Astrocyte (in vitro differentiated cells and primary cell): ENCODE measurements around the gene SRCIN1. TPM values are rescaled to one million over a fixed set of nuclear protein-coding genes. Genes with fewer than 3 reads are reported as not detected.
A peak's percentile ranks its signal among the peaks of the same experiment; 100 is the strongest.
"Not testable (repeated sequence)": the region's sequence is repeated elsewhere in the genome, so short reads cannot be mapped to it uniquely, and the experiment has no call there.

ENCODE experiments used
- DNase-seq: peaks from one replicate; pipeline ENCODE4 v3.0.0-alpha.2; 2010; ENCODE audit warnings: low read depth
- FAIRE-seq: peaks from 2 replicates; lab custom pipeline; 2011; peaks lifted over from hg19 to GRCh38; lab: Jason Lieb, UNC
- H2AFZ ChIP-seq: 2 replicates; pipeline ENCODE4 v1.6.0; 2012; ENCODE audit warnings: low read depth, low read length, inconsistent platforms
- H3K27ac ChIP-seq: 2 replicates; pipeline ENCODE4 v1.5.1; 2011; ENCODE audit warnings: low read depth, low read length, inconsistent platforms
- H3K27me3 ChIP-seq: 2 replicates; pipeline ENCODE4 v1.6.0; 2011; ENCODE audit warnings: low read length, inconsistent platforms; ENCODE audit not compliant: insufficient read depth
- H3K36me3 ChIP-seq: 2 replicates; pipeline ENCODE4 v1.5.1; 2011; ENCODE audit warnings: low read length, inconsistent platforms; ENCODE audit not compliant: insufficient read depth
- H3K4me1 ChIP-seq: 2 replicates; pipeline ENCODE4 v1.5.1; 2011; ENCODE audit warnings: low read length, inconsistent platforms; ENCODE audit not compliant: insufficient read depth
- H3K4me2 ChIP-seq: 2 replicates; pipeline ENCODE4 v1.6.0; 2012; ENCODE audit warnings: low read length, inconsistent platforms
- H3K4me3 ChIP-seq: 2 replicates; pipeline ENCODE4 v1.5.1; 2011; ENCODE audit warnings: low read depth, mild to moderate bottlenecking, low read length, inconsistent platforms; ENCODE audit not compliant: insufficient read depth
- H3K79me2 ChIP-seq: 2 replicates; pipeline ENCODE4 v1.6.0; 2012; ENCODE audit warnings: mild to moderate bottlenecking, low read length, inconsistent platforms; ENCODE audit not compliant: insufficient read depth
- H3K9ac ChIP-seq: 2 replicates; pipeline ENCODE4 v1.6.0; 2012; ENCODE audit warnings: mild to moderate bottlenecking, low read length, inconsistent platforms
- H3K9me3 ChIP-seq: 2 replicates; pipeline ENCODE4 v1.5.1; 2012; ENCODE audit warnings: low read depth, mild to moderate bottlenecking, low read length, inconsistent platforms; ENCODE audit not compliant: insufficient read depth
- H4K20me1 ChIP-seq: 2 replicates; pipeline ENCODE4 v1.6.0; 2012; ENCODE audit warnings: low read length, inconsistent platforms; ENCODE audit not compliant: insufficient read depth
- H3K27ac Mint-ChIP-seq: one replicate; pipeline ENCODE4 v1.8.0; 2021; ENCODE audit warnings: mild to moderate bottlenecking, mixed read lengths; ENCODE audit not compliant: unreplicated experiment
- H3K27me3 Mint-ChIP-seq: one replicate; pipeline ENCODE4 v1.8.0; 2021; ENCODE audit warnings: low read depth, mixed read lengths; ENCODE audit not compliant: unreplicated experiment
- H3K36me3 Mint-ChIP-seq: one replicate; pipeline ENCODE4 v1.8.0; 2021; ENCODE audit warnings: low read depth, mixed read lengths; ENCODE audit not compliant: unreplicated experiment
- H3K4me1 Mint-ChIP-seq: one replicate; pipeline ENCODE4 v1.8.0; 2021; ENCODE audit warnings: low read depth, mixed read lengths; ENCODE audit not compliant: unreplicated experiment
- H3K4me3 Mint-ChIP-seq: one replicate; pipeline ENCODE4 v1.8.0; 2021; ENCODE audit warnings: mild to moderate bottlenecking, moderate library complexity, mixed read lengths; ENCODE audit not compliant: unreplicated experiment
- H3K9me3 Mint-ChIP-seq: one replicate; pipeline ENCODE4 v1.8.0; 2021; ENCODE audit warnings: mild to moderate bottlenecking, mixed read lengths; ENCODE audit not compliant: unreplicated experiment
- CTCF ChIP-seq: IDR thresholded peaks from 2 replicates; pipeline ENCODE4 v1.5.1; 2011; ENCODE audit warnings: low read depth, mild to moderate bottlenecking, inconsistent platforms, low read length, moderate library complexity; ENCODE audit not compliant: insufficient read depth
- EZH2 ChIP-seq: IDR thresholded peaks from 2 replicates; pipeline ENCODE4 v1.6.1; 2012; ENCODE audit warnings: mild to moderate bottlenecking, low read length, inconsistent platforms; ENCODE audit not compliant: insufficient read depth
- total RNA-seq: library from RNA; stranded (reverse); gene quantifications from 2 replicates; pipeline ENCODE4 v1.2.1, GENCODE V29; 2021

The SRCIN1 gene
- total RNA-seq, 1 donor from 2014 or later = 1.5 TPM

- Histone ChIP-seq H3K4me1 (peaks cover 18% of the 10 kb centered on the region), H4K20me1 (peaks cover 47% of the 10 kb centered on the region), H3K27me3 (no peaks in the 10 kb centered on the region), H3K9me3 (no peaks in the 10 kb centered on the region), H3K27ac (no peak overlapping the region), H3K79me2 (peaks cover 20% of the 10 kb centered on the region), H2AFZ (no peak overlapping the region), H3K4me2 (no peak overlapping the region), H3K4me3 (no peak overlapping the region), H3K9ac (peak overlapping the region; percentile 14), H3K36me3 (peaks cover 18% of the 10 kb centered on the region)
- Mint-ChIP-seq H3K9me3 (no peaks in the 10 kb centered on the region), H3K27me3 (no peaks in the 10 kb centered on the region), H3K4me1 (peaks cover 26% of the 10 kb centered on the region), H3K4me3 (peak overlapping the region; percentile 20), H3K36me3 (peaks cover 12% of the 10 kb centered on the region), H3K27ac (peak overlapping the region; percentile 0)
- no peak for TF ChIP-seq CTCF
- no peak for TF ChIP-seq EZH2
- DNase-seq (no peak), FAIRE-seq (no peak)
Measured at GRCh38 chr17:38485146-38485468, 120.6 kb downstream of the SRCIN1 start.

GRCh38 chr17:38484242-38485145 is 121.3 kb downstream of the SRCIN1 start:
- not testable (repeated sequence) for H3K9me3 Mint-ChIP-seq, H2AFZ ChIP-seq, H3K27ac ChIP-seq, H3K9me3 ChIP-seq, H3K4me3 ChIP-seq, H3K36me3 Mint-ChIP-seq, H3K27me3 ChIP-seq, H3K27me3 Mint-ChIP-seq, FAIRE-seq
- Mint-ChIP-seq H3K27ac (peak overlapping the region; percentile 0), H3K4me1 (peaks cover 26% of the 10 kb centered on the region), H3K4me3 (peak overlapping the region; percentile 17)
- H4K20me1 ChIP-seq = peaks cover 43% of the 10 kb centered on the region
- peaks cover 20% of the 10 kb centered on the region for H3K79me2 ChIP-seq
- peak overlapping the region; percentile 30 for H3K4me2 ChIP-seq
- peak; percentile 69 for TF ChIP-seq CTCF
- H3K36me3 ChIP-seq = peaks cover 17% of the 10 kb centered on the region
- H3K9ac ChIP-seq = peak overlapping the region; percentile 14
- H3K4me1 ChIP-seq = peaks cover 18% of the 10 kb centered on the region
- DNase-seq = peak; percentile 27

- H3K4me2 ChIP-seq, H3K36me3 Mint-ChIP-seq, H2AFZ ChIP-seq, FAIRE-seq, H3K4me3 Mint-ChIP-seq, H3K27me3 ChIP-seq, H3K27ac ChIP-seq, H3K4me3 ChIP-seq, H3K9ac ChIP-seq, H3K27ac Mint-ChIP-seq, H3K27me3 Mint-ChIP-seq, H3K9me3 ChIP-seq, DNase-seq, H3K9me3 Mint-ChIP-seq: not testable (repeated sequence)
- Histone ChIP-seq H4K20me1 (peaks cover 36% of the 10 kb centered on the region), H3K79me2 (peaks cover 20% of the 10 kb centered on the region), H3K4me1 (peaks cover 18% of the 10 kb centered on the region), H3K36me3 (peaks cover 13% of the 10 kb centered on the region)
- peaks cover 26% of the 10 kb centered on the region for H3K4me1 Mint-ChIP-seq
Measured at GRCh38 chr17:38482700-38483043, 123.1 kb downstream of the SRCIN1 start.

- H3K36me3 ChIP-seq = peaks cover 13% of the 10 kb centered on the region
- not testable (repeated sequence) for H3K4me3 ChIP-seq, H3K4me3 Mint-ChIP-seq, H3K9me3 Mint-ChIP-seq, H3K9me3 ChIP-seq, H3K27ac Mint-ChIP-seq, H3K27ac ChIP-seq, H3K36me3 Mint-ChIP-seq, H3K9ac ChIP-seq, H3K27me3 ChIP-seq, H3K4me2 ChIP-seq, H2AFZ ChIP-seq, FAIRE-seq, H3K27me3 Mint-ChIP-seq, DNase-seq
- peaks cover 20% of the 10 kb centered on the region for H3K79me2 ChIP-seq
- peaks cover 36% of the 10 kb centered on the region for H4K20me1 ChIP-seq
- H3K4me1 Mint-ChIP-seq = peaks cover 23% of the 10 kb centered on the region
- H3K4me1 ChIP-seq = peaks cover 18% of the 10 kb centered on the region
Measured at GRCh38 chr17:38482039-38482699, 123.6 kb downstream of the SRCIN1 start.
